ENCODE data around the gene VCAN. TPM values are rescaled to one million over a fixed set of nuclear protein-coding genes. Genes with fewer than 3 reads are reported as not detected.
"Not testable (repeated sequence)": the region's sequence is repeated elsewhere in the genome, so short reads cannot be mapped to it uniquely, and the experiment has no call there.

VCAN gene
- polyA plus RNA-seq (ENCODE audit: insufficient read length in 3 of 3), result 100 to 1,000 TPM; 304 to 351 (median 347) TPM

GRCh38 chr5:83471405-83472212 lies at the start of gene VCAN:
Gene VCAN, plus strand, starts transcription at chr5:83471744. Its CDS starts 11,775 bp downstream, at chr5:83483519.
- peak in 2 of 3 donors; percentile 67 to 74 for DNase-seq (ENCODE audit: low read depth in 3 of 3, low spot score in 2 of 3)

GRCh38 chr5:83422284-83422683 lies 49.3 kb upstream of the VCAN start:
- DNase-seq (ENCODE audit: low read depth in 3 of 3, low spot score in 2 of 3), result no peak

GRCh38 chr5:83426855-83427254 lies 44.7 kb upstream of the VCAN start:
- no peak for DNase-seq (ENCODE audit: low read depth in 3 of 3, low spot score in 2 of 3)

- DNase-seq (ENCODE audit: low read depth in 3 of 3, low spot score in 2 of 3), result no peak
These were observed 43.4 kb upstream of the VCAN start for GRCh38 chr5:83428126-83428525.

- DNase-seq (ENCODE audit: low read depth in 3 of 3, low spot score in 2 of 3), result no peak
These were observed 42.7 kb upstream of the VCAN start for GRCh38 chr5:83428890-83429289.

- DNase-seq (ENCODE audit: low read depth in 3 of 3, low spot score in 2 of 3), result peak; percentile 29 to 50 (median 38)
These were observed 41.2 kb upstream of the VCAN start for GRCh38 chr5:83430130-83431010.

GRCh38 chr5:83433891-83434290 lies 37.7 kb upstream of the VCAN start:
- DNase-seq (ENCODE audit: low read depth in 3 of 3, low spot score in 2 of 3), result no peak

GRCh38 chr5:83434946-83435345 lies 36.6 kb upstream of the VCAN start:
- no peak for DNase-seq (ENCODE audit: low read depth in 3 of 3, low spot score in 2 of 3)

GRCh38 chr5:83436276-83436675 lies 35.3 kb upstream of the VCAN start:
- DNase-seq (ENCODE audit: low read depth in 3 of 3, low spot score in 2 of 3), result no peak

GRCh38 chr5:83437697-83438096 lies 33.8 kb upstream of the VCAN start:
- not testable (repeated sequence) for DNase-seq (ENCODE audit: low read depth in 3 of 3, low spot score in 2 of 3)

- DNase-seq (ENCODE audit: low read depth in 3 of 3, low spot score in 2 of 3), result no peak
These were observed 30.7 kb upstream of the VCAN start for GRCh38 chr5:83440826-83441225.

GRCh38 chr5:83441747-83442146 lies 29.8 kb upstream of the VCAN start:
- no peak for DNase-seq (ENCODE audit: low read depth in 3 of 3, low spot score in 2 of 3)

- DNase-seq (ENCODE audit: low read depth in 3 of 3, low spot score in 2 of 3), result no peak
These were observed 28.0 kb upstream of the VCAN start for GRCh38 chr5:83443534-83443933.

- no peak for DNase-seq (ENCODE audit: low read depth in 3 of 3, low spot score in 2 of 3)
These were observed 27.1 kb upstream of the VCAN start for GRCh38 chr5:83444445-83444844.

- no peak for DNase-seq (ENCODE audit: low read depth in 3 of 3, low spot score in 2 of 3)
These were observed 25.1 kb upstream of the VCAN start for GRCh38 chr5:83446253-83446947.

- DNase-seq (ENCODE audit: low read depth in 3 of 3, low spot score in 2 of 3), result no peak
These were observed 24.0 kb upstream of the VCAN start for GRCh38 chr5:83447533-83447932.

GRCh38 chr5:83450183-83450966 lies 21.2 kb upstream of the VCAN start:
- DNase-seq (ENCODE audit: low read depth in 3 of 3, low spot score in 2 of 3), result no peak

GRCh38 chr5:83450967-83451248 lies 20.6 kb upstream of the VCAN start:
- DNase-seq (ENCODE audit: low read depth in 3 of 3, low spot score in 2 of 3), result no peak

GRCh38 chr5:83451955-83452354 lies 19.6 kb upstream of the VCAN start:
- DNase-seq (ENCODE audit: low read depth in 3 of 3, low spot score in 2 of 3), result no peak

- DNase-seq (ENCODE audit: low read depth in 3 of 3, low spot score in 2 of 3), result no peak
These were observed 17.6 kb upstream of the VCAN start for GRCh38 chr5:83453937-83454336.
